Tibial nerve (tissue), 4 donors: ENCODE results near the gene VPREB3.

Source experiments
- EP300 ChIP-seq, 2 donors: sonication (generic); formaldehyde crosslinking; IDR thresholded peaks; one replicate each; pipeline ENCODE4 v1.6.1; 2017; ENCODE audit warnings: antibody characterized with exemption in 2 of 2, mild to moderate bottlenecking in 1 of 2
- POLR2A ChIP-seq, 2 donors: fragments of 450-650 bp; IDR thresholded peaks; one replicate each; pipeline ENCODE4 v1.6.1; 2017; ENCODE audit warnings: antibody characterized with exemption in 2 of 2, mild to moderate bottlenecking in 2 of 2, moderate library complexity in 2 of 2
- TF ChIP-seq, protein P1 (sequence below), 5 experiments: fragments of 200-600 bp in 3 of 5; fragments of 450-650 bp in 2 of 5; sonication (generic) in 3 of 5; IDR thresholded peaks; one replicate each; pipeline ENCODE4 v1.5.1; 2016 to 2019; ENCODE audit warnings: antibody characterized with exemption in 5 of 5, mild to moderate bottlenecking in 3 of 5, moderate library complexity in 2 of 5

DNA sequence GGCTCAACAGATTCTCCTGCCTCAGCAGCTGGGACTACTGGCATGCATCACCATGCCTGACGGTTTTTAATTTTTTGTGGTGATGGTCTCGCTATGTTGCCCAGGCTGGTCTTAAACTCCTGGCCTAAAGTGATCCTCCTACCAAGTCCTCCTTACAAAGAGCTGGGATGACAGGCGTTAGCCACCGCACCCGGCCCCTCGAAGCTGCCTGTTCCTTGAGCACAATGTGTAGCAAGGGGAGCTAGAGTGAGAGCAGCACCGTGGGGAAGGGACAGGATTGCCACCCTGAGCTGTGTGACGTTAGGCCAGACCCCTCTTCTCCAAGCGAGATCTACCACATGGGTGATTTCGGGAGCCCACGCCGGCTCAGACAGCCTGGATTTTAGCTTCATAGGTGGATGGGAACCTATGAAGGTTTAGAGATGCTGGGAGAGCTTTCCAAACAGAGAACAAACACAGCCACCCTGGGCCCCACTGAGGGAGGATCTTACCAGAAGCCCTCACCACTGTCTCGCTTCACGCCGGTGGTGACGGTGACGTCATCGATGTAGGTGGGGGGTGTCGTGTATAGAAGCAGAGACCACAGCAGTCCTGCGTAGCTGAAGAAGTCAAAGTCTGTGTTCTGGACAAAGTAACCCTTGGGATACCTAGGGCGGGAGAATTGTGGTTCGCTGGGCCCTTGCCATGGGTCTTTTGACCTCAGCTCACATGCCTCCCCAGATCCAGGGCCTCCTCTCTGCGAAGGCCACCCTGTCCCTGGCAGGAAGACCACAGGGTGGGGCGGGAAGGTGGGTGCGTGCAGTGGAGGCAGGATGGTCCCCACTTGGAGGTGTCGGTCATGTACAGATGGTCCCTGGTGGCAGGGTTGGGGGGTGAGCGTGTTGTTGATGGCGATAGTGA, 40.3 kb downstream of the VPREB3 start:
- TF ChIP-seq, protein P1, sequence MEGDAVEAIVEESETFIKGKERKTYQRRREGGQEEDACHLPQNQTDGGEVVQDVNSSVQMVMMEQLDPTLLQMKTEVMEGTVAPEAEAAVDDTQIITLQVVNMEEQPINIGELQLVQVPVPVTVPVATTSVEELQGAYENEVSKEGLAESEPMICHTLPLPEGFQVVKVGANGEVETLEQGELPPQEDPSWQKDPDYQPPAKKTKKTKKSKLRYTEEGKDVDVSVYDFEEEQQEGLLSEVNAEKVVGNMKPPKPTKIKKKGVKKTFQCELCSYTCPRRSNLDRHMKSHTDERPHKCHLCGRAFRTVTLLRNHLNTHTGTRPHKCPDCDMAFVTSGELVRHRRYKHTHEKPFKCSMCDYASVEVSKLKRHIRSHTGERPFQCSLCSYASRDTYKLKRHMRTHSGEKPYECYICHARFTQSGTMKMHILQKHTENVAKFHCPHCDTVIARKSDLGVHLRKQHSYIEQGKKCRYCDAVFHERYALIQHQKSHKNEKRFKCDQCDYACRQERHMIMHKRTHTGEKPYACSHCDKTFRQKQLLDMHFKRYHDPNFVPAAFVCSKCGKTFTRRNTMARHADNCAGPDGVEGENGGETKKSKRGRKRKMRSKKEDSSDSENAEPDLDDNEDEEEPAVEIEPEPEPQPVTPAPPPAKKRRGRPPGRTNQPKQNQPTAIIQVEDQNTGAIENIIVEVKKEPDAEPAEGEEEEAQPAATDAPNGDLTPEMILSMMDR (IDR thresholded peaks at IDR 0.05), result no peak
- no peak for TF ChIP-seq POLR2A (IDR thresholded peaks at IDR 0.05)
- no peak for TF ChIP-seq EP300 (IDR thresholded peaks at IDR 0.05)
